Kidney (tissue), 14 donors: ENCODE data around the gene TYMP. TPM values are rescaled to one million over a fixed set of nuclear protein-coding genes. Genes with fewer than 3 reads are reported as not detected.

ENCODE experiments used
- DNase-seq, 5 donors: peaks; one replicate each; pipeline ENCODE4 v3.0.0-alpha.2; 2013 to 2020
- FAIRE-seq: peaks from 2 replicates; lab custom pipeline; 2012; peaks lifted over from hg19 to GRCh38; lab: Jason Lieb, UNC
- H3K27ac ChIP-seq, 2 donors: one replicate each; pipeline ENCODE4 v1.7.0; 2013; ENCODE audit warnings: low read depth in 2 of 2, low read length in 2 of 2, inconsistent platforms in 1 of 2
- H3K27me3 ChIP-seq: one replicate; pipeline ENCODE4 v1.7.1; 2013; ENCODE audit warnings: low read length, inconsistent platforms; ENCODE audit not compliant: control insufficient read depth, insufficient read depth
- H3K36me3 ChIP-seq, 3 donors: one replicate each; pipeline versions ENCODE4 v1.7.0 to v1.7.1; 2013; ENCODE audit warnings: low read length in 3 of 3, control low read depth in 1 of 3, inconsistent platforms in 1 of 3; ENCODE audit not compliant: insufficient read depth in 3 of 3, control insufficient read depth in 2 of 3
- H3K4me1 ChIP-seq, 3 donors: one replicate each; pipeline versions ENCODE4 v1.7.0 to v1.7.1; 2013; ENCODE audit warnings: low read length in 3 of 3, inconsistent platforms in 1 of 3, low read depth in 1 of 3; ENCODE audit not compliant: control insufficient read depth in 2 of 3, insufficient read depth in 2 of 3
- H3K4me3 ChIP-seq, 3 donors: one replicate each; pipeline versions ENCODE4 v1.7.0 to v1.8.1; 2013; ENCODE audit warnings: low read length in 3 of 3, control low read depth in 1 of 3, inconsistent platforms in 1 of 3
- H3K9ac ChIP-seq, 3 donors: one replicate each; pipeline versions ENCODE4 v1.7.0 to v1.7.1; 2013; ENCODE audit warnings: low read length in 3 of 3, control low read depth in 1 of 3, inconsistent platforms in 1 of 3
- H3K9me3 ChIP-seq, 3 donors: one replicate each; pipeline versions ENCODE4 v1.7.0 to v1.7.1; 2013; ENCODE audit warnings: low read length in 3 of 3, control low read depth in 1 of 3, inconsistent platforms in 1 of 3; ENCODE audit not compliant: control insufficient read depth in 2 of 3, insufficient read depth in 1 of 3
- intact Hi-C: fragments of 100-400 bp; cut with DNase I; formaldehyde crosslinking; loops from one replicate; pipeline ENCODE4 v1.11.1; 2022
- polyA plus RNA-seq: library from polyadenylated mRNA; stranded (reverse); fragments of 350-450 nt; fragmentation: Illumina TruSeq; extraction: RNeasy Lipid Tissue Mini Kit (QIAGEN cat#74804); gene quantifications from one replicate; pipeline ENCODE4 v1.2.3, GENCODE V29; 2014; ENCODE audit warnings: low read depth, low replicate concordance; ENCODE audit not compliant: insufficient read depth
- total RNA-seq: library from RNA; stranded (reverse); fragmentation: NEBNext Ultra II Directional; extraction: Animal tissue kit (Norgen Biotek cat#: 25700); gene quantifications from one replicate; pipeline ENCODE4 v1.2.1, GENCODE V29; 2021
- TF ChIP-seq, protein P1 (sequence below): IDR thresholded peaks from 3 replicates; pipeline ENCODE4 v1.5.1; 2012; ENCODE audit warnings: mild to moderate bottlenecking, moderate library complexity, borderline replicate concordance; ENCODE audit not compliant: insufficient read depth; ENCODE audit errors: extremely low read depth
- donor health status: control.
- donor health status: control.
- donor health status: control.
- donor health status: control.
- donor health status: control.
- donor health status: DM: yes; HTN: yes; CAD: no.
- donor health status: Normal renal cell carcinoma (clear cell type).

Gene TYMP
- total and polyA plus RNA-seq, 2 donors from 2014 or later, result 22.2 to 163 TPM

GRCh38 chr22:50570861-50571260 is 41.0 kb upstream of the TYMP start:
- DNase-seq (peak in 1 of 5 donors; percentile 61), FAIRE-seq (no peak)
- Histone ChIP-seq H3K27me3 (no peaks in the 10 kb centered on the region), H3K36me3 (peaks cover 0 to 10% (median 7%) of the 10 kb centered on the region in 3 donors), H3K4me1 (peaks cover 0 to 15% (median 11%) of the 10 kb centered on the region in 3 donors), H3K27ac (no peak overlapping the region), H3K9me3 (no peaks in the 10 kb centered on the region), H3K4me3 (no peak overlapping the region), H3K9ac (no peak overlapping the region)
- TF ChIP-seq, protein P1, sequence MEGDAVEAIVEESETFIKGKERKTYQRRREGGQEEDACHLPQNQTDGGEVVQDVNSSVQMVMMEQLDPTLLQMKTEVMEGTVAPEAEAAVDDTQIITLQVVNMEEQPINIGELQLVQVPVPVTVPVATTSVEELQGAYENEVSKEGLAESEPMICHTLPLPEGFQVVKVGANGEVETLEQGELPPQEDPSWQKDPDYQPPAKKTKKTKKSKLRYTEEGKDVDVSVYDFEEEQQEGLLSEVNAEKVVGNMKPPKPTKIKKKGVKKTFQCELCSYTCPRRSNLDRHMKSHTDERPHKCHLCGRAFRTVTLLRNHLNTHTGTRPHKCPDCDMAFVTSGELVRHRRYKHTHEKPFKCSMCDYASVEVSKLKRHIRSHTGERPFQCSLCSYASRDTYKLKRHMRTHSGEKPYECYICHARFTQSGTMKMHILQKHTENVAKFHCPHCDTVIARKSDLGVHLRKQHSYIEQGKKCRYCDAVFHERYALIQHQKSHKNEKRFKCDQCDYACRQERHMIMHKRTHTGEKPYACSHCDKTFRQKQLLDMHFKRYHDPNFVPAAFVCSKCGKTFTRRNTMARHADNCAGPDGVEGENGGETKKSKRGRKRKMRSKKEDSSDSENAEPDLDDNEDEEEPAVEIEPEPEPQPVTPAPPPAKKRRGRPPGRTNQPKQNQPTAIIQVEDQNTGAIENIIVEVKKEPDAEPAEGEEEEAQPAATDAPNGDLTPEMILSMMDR, result no peak
- intact Hi-C loops, result no loop called here

DNA sequence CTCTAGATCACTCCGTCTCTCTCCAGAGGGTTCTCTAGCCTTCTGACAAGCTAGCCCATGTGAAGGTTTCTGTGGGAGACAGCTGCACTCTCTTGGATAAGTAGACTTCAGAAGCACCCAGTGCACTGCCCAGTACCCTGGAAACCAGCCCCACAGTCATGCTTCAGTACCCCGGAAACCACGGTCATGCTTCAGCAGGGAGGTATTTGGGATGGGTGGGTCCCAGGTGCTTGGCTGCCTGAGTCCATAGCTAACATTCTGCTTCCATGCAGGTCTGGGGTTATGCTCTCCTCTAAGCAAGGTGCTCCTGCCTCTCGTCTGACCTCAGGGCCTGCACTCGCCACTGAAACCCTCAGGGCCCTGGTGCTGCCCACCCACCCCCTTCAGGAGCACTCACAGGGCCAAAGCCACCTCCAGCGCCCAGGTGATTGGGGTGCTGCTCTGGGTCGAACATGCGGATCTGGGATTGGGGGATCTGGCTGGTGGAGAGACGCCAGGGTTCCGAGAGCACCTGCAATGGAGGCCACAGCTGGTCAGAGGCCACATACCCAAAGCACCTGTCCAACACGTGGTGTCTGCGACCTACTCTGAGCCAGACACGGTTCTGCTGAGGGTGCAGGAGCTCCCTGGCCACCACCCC is 40.2 kb upstream of the TYMP start:
- TF ChIP-seq, protein P1, result no peak
- DNase-seq, result no peak
- Histone ChIP-seq H3K9ac (no peak overlapping the region), H3K4me1 (peaks cover 0 to 15% (median 11%) of the 10 kb centered on the region in 3 donors), H3K9me3 (no peaks in the 10 kb centered on the region), H3K27ac (no peak overlapping the region), H3K4me3 (no peak overlapping the region), H3K36me3 (peaks cover 0 to 10% (median 7%) of the 10 kb centered on the region in 3 donors), H3K27me3 (no peaks in the 10 kb centered on the region)
- intact Hi-C loops, result no loop called here
- FAIRE-seq, result no peak

- Histone ChIP-seq H3K4me3 (no peak overlapping the region), H3K9me3 (no peaks in the 10 kb centered on the region), H3K4me1 (peaks cover 0 to 15% (median 11%) of the 10 kb centered on the region in 3 donors), H3K9ac (no peak overlapping the region), H3K27ac (no peak overlapping the region), H3K27me3 (no peaks in the 10 kb centered on the region), H3K36me3 (peaks cover 0 to 10% (median 7%) of the 10 kb centered on the region in 3 donors)
- DNase-seq, result peak in 1 of 5 donors; percentile 67
- intact Hi-C loops, result no loop called here
- TF ChIP-seq, protein P1, result no peak
- FAIRE-seq, result no peak
Measured at GRCh38 chr22:50569041-50569459, 39.2 kb upstream of the TYMP start.

- TF ChIP-seq, protein P1, result no peak
- Histone ChIP-seq H3K4me1 (peaks cover 0 to 17% (median 11%) of the 10 kb centered on the region in 3 donors), H3K9me3 (no peaks in the 10 kb centered on the region), H3K4me3 (no peak overlapping the region), H3K27me3 (no peaks in the 10 kb centered on the region), H3K9ac (no peak overlapping the region), H3K27ac (no peak overlapping the region), H3K36me3 (peaks cover 0 to 10% (median 7%) of the 10 kb centered on the region in 3 donors)
- FAIRE-seq, result no peak
- DNase-seq, result peak in 1 of 5 donors; percentile 64
- intact Hi-C loops, result no loop called here
Measured at GRCh38 chr22:50568626-50569025, 38.8 kb upstream of the TYMP start.
